C4-2B (cell line): Measurements from ENCODE around the gene LSAMP.

ENCODE experiments used
- H3K27ac ChIP-seq: fragments of 450-650 bp; 2 replicates; pipeline ENCODE4 v1.5.1; 2017
- CTCF ChIP-seq: fragments of 450-650 bp; conservative IDR thresholded peaks from 2 replicates; pipeline ENCODE4 v1.5.1; 2017; ENCODE audit warnings: mild to moderate bottlenecking
- ZFX ChIP-seq: fragments of 450-650 bp; IDR thresholded peaks from 2 replicates; pipeline ENCODE4 v1.6.1; 2017

Gene LSAMP

GRCh38 chr3:116039651-116039985 lies 405.7 kb downstream of the LSAMP start:
- TF ChIP-seq CTCF = no peak
- no peak for TF ChIP-seq ZFX
- no peak overlapping the region for H3K27ac ChIP-seq

- H3K27ac ChIP-seq = no peak overlapping the region
- no peak for TF ChIP-seq ZFX
- no peak for TF ChIP-seq CTCF
Measured at GRCh38 chr3:116038968-116039650, 406.2 kb downstream of the LSAMP start.

- H3K27ac ChIP-seq = no peak overlapping the region
- TF ChIP-seq ZFX (no peak), CTCF (no peak)
Measured at GRCh38 chr3:116037954-116038911, 407.1 kb downstream of the LSAMP start.

- H3K27ac ChIP-seq = no peak overlapping the region
- no peak for TF ChIP-seq CTCF
- TF ChIP-seq ZFX = no peak
Measured at GRCh38 chr3:116035429-116035828, 409.9 kb downstream of the LSAMP start.

- H3K27ac ChIP-seq = no peak overlapping the region
- TF ChIP-seq ZFX = no peak
- TF ChIP-seq CTCF = no peak
Measured at GRCh38 chr3:116034794-116035193, 410.5 kb downstream of the LSAMP start.

GRCh38 chr3:116034086-116034485 lies 411.2 kb downstream of the LSAMP start:
- TF ChIP-seq CTCF (no peak), ZFX (no peak)
- H3K27ac ChIP-seq = no peak overlapping the region

GRCh38 chr3:116033516-116033915 lies 411.8 kb downstream of the LSAMP start:
- H3K27ac ChIP-seq = no peak overlapping the region
- no peak for TF ChIP-seq ZFX
- TF ChIP-seq CTCF = no peak
